ENCODE measurements around the gene TRAPPC2.

DNA sequence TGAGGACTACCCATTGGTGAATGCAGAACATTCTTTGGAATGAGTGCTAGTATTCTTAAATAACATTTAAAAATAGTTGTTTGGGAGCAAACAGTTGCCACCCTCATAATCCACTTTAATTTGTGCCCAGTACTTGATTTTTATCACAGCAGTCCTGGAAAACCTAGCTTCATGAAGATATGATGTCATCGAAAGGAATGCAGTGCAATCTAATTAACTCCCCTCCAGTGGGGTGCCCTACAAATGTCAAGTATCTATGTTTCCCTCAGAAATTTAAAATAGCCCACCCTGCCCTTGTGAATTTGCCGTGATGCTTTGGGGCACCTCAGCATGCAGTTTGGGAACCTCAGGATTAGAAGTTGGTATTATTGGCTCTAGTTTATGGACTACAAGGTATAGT lies 40.1 kb downstream of the TRAPPC2 start:
- TF ChIP-seq, protein P1, sequence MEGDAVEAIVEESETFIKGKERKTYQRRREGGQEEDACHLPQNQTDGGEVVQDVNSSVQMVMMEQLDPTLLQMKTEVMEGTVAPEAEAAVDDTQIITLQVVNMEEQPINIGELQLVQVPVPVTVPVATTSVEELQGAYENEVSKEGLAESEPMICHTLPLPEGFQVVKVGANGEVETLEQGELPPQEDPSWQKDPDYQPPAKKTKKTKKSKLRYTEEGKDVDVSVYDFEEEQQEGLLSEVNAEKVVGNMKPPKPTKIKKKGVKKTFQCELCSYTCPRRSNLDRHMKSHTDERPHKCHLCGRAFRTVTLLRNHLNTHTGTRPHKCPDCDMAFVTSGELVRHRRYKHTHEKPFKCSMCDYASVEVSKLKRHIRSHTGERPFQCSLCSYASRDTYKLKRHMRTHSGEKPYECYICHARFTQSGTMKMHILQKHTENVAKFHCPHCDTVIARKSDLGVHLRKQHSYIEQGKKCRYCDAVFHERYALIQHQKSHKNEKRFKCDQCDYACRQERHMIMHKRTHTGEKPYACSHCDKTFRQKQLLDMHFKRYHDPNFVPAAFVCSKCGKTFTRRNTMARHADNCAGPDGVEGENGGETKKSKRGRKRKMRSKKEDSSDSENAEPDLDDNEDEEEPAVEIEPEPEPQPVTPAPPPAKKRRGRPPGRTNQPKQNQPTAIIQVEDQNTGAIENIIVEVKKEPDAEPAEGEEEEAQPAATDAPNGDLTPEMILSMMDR (IDR thresholded peaks at IDR 0.05; ENCODE audit: low read length) = no peak
- TF ChIP-seq EZH2 (optimal IDR thresholded peaks at IDR 0.05; ENCODE audit: low read depth, low read length) (no peak), EZH2phosphoT487 (IDR thresholded peaks at IDR 0.05; ENCODE audit: low read length) (no peak)
